Activated naive CD4-positive, alpha-beta T cell treated with Interleukin-2 at 50 U/mL for 16 hours (primary cell): Measurements from ENCODE around the gene PTGER3.

Experiments used
- DNase-seq: peaks from one replicate; pipeline ENCODE4 v3.0.0-alpha.2; 2020

Gene PTGER3

DNA sequence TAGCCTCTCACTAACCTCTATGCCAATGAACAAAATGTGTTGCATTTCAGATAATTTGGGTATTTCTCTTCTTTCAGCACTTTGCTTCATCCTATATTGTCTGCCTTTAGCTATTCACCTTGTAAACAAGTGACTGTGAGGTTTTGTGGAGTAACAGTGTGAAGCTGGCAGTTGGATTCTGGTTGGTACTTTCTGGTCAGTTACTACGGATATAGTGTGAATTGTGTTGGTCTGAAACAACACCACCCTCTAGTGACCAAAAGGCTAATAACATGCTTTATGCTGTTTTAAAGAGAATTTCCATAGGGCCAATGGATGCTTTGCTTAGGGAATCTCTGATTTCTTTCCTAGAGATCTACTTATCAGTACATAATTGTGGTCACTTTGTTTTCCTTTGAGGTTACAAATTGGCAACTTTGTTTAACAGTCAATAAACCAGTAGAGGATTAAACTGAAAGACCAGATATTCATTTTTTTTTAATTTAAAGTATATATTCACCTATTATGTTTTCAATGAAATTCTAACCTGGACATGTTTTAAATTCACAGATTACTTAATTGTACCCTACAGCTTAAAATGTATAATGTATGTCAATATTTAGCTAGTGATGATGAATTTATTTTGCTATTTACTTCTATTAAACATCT, 2.5 kb upstream of the PTGER3 start:
- no peak for DNase-seq

DNA sequence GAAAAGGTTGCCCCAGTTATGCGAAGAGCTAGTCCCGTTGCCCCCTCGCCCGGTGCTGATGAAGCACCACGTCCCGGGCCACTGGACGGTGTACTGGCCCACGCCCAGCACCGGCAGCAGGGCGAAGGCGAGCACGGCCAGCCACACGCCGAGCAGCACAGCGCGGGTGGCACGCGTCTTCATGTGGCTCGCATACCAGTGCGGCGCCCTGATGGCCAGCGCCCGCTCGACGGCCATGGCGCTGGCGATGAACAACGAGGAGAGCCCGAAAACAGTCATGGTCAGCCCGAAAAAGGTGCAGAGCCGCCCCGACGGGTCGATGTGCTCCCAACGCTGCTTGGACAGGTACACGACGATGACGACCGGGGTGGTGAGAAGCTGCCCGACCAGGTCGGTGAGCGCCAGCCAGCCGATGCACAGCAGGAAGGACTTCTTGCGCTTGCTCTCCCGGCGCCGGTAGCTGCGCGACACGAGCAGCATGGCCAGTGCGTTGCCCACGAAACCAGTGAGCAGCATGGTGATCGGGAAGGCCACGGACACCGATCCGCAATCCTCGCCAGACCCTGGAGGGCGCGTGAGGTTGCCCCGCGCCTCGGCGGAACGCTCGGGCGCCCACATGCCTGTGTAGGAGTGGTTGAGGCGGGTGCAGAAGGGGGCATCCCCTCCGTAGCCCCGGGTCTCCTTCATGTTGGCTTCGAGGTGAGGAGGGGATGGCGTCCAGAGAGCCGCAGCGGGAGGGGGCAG, 553 bp downstream of the PTGER3 start:
- no peak for DNase-seq

- no peak for DNase-seq
Measured at GRCh38 chr1:71045463-71046028, 2.1 kb downstream of the PTGER3 start.

GRCh38 chr1:71044833-71045232, 2.8 kb downstream of the PTGER3 start:
- DNase-seq, result no peak

- DNase-seq, result no peak
Measured at GRCh38 chr1:71043065-71043464, 4.6 kb downstream of the PTGER3 start.

DNA sequence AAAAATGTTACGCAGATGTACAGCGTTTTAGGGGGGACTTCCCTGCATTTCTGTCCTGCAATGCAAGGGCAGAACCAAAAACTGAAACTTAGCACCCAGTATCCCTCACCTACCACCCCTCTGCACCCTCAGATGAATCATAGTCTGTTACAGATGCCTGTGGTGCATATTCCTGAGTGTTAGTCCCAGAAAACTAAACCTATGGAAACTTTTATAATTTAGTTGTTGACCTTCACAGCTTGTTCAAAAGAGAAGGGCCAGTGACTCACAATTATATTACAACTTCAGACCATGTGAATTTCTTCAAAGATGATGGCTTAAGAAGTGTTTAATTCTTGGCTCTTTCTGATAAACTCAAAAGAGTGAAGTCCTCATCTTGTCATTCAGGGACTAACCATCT, 5.8 kb downstream of the PTGER3 start:
- no peak for DNase-seq

- no peak for DNase-seq
Measured at GRCh38 chr1:71039661-71040262, 7.9 kb downstream of the PTGER3 start.

- DNase-seq, result no peak
Measured at GRCh38 chr1:71038942-71039341, 8.7 kb downstream of the PTGER3 start.

GRCh38 chr1:71037829-71038620, 9.6 kb downstream of the PTGER3 start:
- DNase-seq, result no peak

DNA sequence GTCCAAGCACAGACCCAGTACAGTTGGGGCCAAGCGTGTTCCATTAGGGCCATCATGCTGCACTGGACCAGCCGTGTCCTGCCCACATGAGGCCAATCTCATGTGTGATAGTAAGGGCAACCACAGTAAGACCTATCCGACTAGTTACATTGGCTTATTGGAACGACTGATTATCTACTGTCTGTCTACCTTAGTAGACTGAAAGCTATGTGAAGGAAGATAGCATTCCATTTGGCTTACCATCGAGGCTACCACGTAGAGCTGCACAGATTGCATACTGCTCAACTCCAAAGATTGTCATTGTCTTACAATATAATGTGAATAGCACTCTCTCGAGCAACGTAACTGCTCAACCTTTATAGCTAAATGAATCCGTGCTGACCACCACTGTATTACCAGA, 10.6 kb downstream of the PTGER3 start:
- no peak for DNase-seq

- DNase-seq, result no peak
Measured at GRCh38 chr1:71033136-71033535, 14.5 kb downstream of the PTGER3 start.

GRCh38 chr1:71031426-71031825, 16.2 kb downstream of the PTGER3 start:
- no peak for DNase-seq

- DNase-seq, result no peak
Measured at GRCh38 chr1:71030026-71030425, 17.6 kb downstream of the PTGER3 start.

DNA sequence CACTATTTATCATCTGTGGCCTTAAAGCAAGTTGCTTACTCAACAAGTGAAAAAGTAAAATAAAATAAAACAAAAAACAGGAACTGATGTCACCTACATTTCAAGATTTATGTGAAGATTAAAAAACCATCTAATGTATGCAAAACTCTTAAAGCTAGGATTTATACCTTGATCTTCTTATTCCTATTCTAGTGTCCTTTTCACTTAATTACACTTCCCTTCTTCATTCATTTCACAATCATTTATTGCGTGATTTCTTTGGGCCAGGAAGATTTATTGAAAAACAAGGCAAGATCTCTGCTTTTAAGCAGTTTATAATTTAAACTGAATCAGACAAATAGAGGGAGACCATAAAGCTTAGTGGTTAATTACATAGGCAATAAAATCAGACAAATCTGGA, 18.6 kb downstream of the PTGER3 start:
- no peak for DNase-seq

- no peak for DNase-seq
Measured at GRCh38 chr1:71027991-71028390, 19.6 kb downstream of the PTGER3 start.

GRCh38 chr1:71026093-71026492, 21.5 kb downstream of the PTGER3 start:
- DNase-seq, result no peak

DNA sequence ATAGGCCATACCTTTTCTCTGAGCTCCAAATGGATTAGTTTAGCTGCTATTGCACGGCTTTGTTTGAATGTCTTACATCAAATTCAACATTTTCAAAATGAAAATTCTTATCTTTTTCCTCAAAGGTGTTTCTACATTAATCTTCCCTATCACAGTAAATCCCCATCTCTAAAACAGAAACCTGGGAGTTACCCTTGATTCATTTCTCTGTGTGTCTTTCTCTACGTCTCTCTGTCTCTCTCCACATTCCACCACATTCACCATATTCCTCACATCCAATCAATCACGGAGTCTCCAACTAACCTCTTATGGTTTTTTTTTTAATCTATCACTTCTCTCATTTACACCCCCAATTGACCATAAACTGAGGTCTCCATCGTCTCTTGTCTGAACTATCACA, 24.1 kb downstream of the PTGER3 start:
- no peak for DNase-seq

DNA sequence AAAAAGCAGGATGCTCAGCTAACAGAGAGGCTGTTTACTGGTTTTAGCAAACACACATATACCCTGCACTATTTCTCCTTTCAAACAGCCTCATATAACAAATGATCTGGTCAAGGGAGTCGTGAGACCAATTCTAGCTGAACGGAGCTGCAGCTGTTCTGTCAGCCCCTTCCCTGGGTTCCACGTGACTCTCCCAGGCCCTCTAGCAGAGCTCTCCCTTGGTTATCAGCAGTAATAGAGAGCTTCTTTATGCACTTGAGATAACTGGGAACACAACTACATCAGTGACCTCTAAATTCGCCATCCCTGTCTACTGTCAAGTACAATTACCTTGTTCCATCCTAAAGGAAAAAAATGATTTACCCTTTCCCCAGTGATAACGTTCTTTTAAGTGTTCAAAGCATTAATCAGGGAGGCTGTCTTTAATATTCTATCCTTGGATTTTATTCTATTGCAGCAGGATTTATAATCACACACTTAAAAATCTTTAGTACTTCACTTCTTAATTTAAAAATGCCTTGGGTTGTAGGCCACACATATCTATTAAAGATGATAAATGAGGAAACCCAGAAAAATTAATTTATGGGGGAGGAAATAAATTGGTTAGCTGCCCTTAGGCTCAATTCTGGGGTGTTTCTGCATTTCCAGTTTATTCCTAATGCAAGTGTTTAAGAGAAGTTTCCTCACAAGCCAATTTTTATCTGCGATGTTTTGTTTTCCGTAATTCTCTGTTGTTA, 28.2 kb downstream of the PTGER3 start:
- DNase-seq, result no peak

- DNase-seq, result no peak
Measured at GRCh38 chr1:71018791-71019190, 28.8 kb downstream of the PTGER3 start.

GRCh38 chr1:71015745-71016144, 31.9 kb downstream of the PTGER3 start:
- no peak for DNase-seq

DNA sequence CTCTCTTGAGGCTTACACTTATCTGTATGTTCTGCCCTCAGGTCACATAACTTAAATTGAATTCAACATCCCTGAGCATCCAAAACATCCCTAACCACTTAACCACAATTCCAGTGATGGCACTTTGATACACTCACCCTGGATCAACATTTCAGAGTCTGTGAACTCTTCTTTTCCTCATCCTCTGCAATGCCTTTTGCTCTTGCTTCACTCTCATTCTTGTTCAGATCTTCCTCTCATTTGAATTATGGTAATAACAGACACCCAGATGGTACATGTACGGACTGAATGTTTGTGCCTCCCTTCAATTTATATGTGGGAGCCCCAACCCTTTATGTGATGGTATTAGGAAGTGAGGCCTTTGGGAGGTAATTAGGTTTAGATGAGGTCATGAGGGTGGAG, 33.4 kb downstream of the PTGER3 start:
- DNase-seq, result no peak

GRCh38 chr1:71002709-71003475, 44.7 kb downstream of the PTGER3 start:
- DNase-seq, result no peak
